B cell (primary cell): ENCODE measurements around the gene STON1. TPM values are rescaled to one million over a fixed set of nuclear protein-coding genes. Genes with fewer than 3 reads are reported as not detected.

ENCODE experiments used
- ATAC-seq: fragments of 200-7000 bp; cut with Tn5 transposase; one replicate; pipeline ENCODE4 v1.10.0; 2021; ENCODE audit warnings: low read depth, mild to moderate bottlenecking, moderate number of reproducible peaks, moderate library complexity
- CTCF ChIA-PET: fragments of 350-600 bp; sonication (Branson Sonifier 250); formaldehyde crosslinking; loops from one replicate; lab custom pipeline; 2021; ENCODE audit warnings: antibody characterized with exemption, inconsistent platforms; lab: Charles Lee
- POLR2A ChIA-PET: fragments of 350-600 bp; sonication (Branson Sonifier 250); formaldehyde crosslinking; loops from one replicate; lab custom pipeline; 2021; ENCODE audit warnings: antibody characterized with exemption; lab: Charles Lee
- DNase-seq: peaks from one replicate; pipeline ENCODE4 v3.0.0; 2013
- H2AFZ ChIP-seq: 2 replicates; pipeline ENCODE4 v1.6.1; 2012; ENCODE audit warnings: mild to moderate bottlenecking, low read depth, low read length; ENCODE audit not compliant: insufficient read depth, poor library complexity, severe bottlenecking
- H3K27ac ChIP-seq, 2 donors: 1 replicate in 1 of 2; 2 replicates in 1 of 2; pipeline ENCODE4 v1.5.1; 2012 to 2013; ENCODE audit warnings: low read length in 2 of 2, mild to moderate bottlenecking in 2 of 2, moderate library complexity in 1 of 2
- H3K27me3 ChIP-seq, 4 experiments: fragments of 200-600 bp in 1 of 4; sonication (generic) in 1 of 4; replicated peaks in 1 of 4; 1 replicate in 2 of 4; 2 replicates in 2 of 4; pipeline versions ENCODE4 v1.6.1 to v1.7.0; 2013 to 2016; ENCODE audit warnings: low read length in 3 of 4, mild to moderate bottlenecking in 2 of 4, mixed read lengths in 1 of 4, moderate library complexity in 1 of 4; ENCODE audit not compliant: insufficient read depth in 4 of 4, control insufficient read depth in 3 of 4; ENCODE audit errors: control extremely low read depth in 1 of 4
- H3K36me3 ChIP-seq, 2 experiments: replicated peaks in 1 of 2; 1 replicate in 1 of 2; 2 replicates in 1 of 2; pipeline versions ENCODE4 v1.6.1 to v1.7.1; 2013; ENCODE audit warnings: low read length in 1 of 2; ENCODE audit not compliant: insufficient read depth in 2 of 2, control insufficient read depth in 1 of 2; ENCODE audit errors: control extremely low read depth in 1 of 2, extremely low read depth in 1 of 2
- H3K4me1 ChIP-seq, 2 donors: fragments of 200-600 bp in 1 of 2; sonication (generic) in 1 of 2; 1 replicate in 1 of 2; 2 replicates in 1 of 2; pipeline versions ENCODE4 v1.5.1 to v1.6.1; 2013 to 2017; ENCODE audit warnings: low read length in 2 of 2; ENCODE audit not compliant: control insufficient read depth in 2 of 2, insufficient read depth in 2 of 2
- H3K4me2 ChIP-seq: replicated peaks from 2 replicates; pipeline ENCODE3; 2012; ENCODE audit warnings: mild to moderate bottlenecking, low read depth, low read length; ENCODE audit not compliant: poor library complexity, severe bottlenecking
- H3K4me3 ChIP-seq, 5 experiments: fragments of 200-600 bp in 1 of 5; sonication (generic) in 1 of 5; 1 replicate in 3 of 5; 2 replicates in 2 of 5; pipeline versions ENCODE4 v1.5.1 to v1.7.0; 2011 to 2016; ENCODE audit warnings: low read length in 4 of 5, mild to moderate bottlenecking in 4 of 5, low read depth in 2 of 5, control low read depth in 1 of 5, moderate library complexity in 1 of 5; ENCODE audit not compliant: insufficient read depth in 1 of 5; ENCODE audit errors: control extremely low read depth in 1 of 5, extremely low read depth in 1 of 5
- H3K79me2 ChIP-seq: fragments of 200-600 bp; sonication (generic); one replicate; pipeline ENCODE4 v1.6.0; 2016; ENCODE audit warnings: low read length; ENCODE audit not compliant: control insufficient read depth, insufficient read depth
- H3K9ac ChIP-seq: fragments of 200-600 bp; sonication (generic); 2 replicates; pipeline ENCODE4 v1.6.1; 2017; ENCODE audit warnings: mild to moderate bottlenecking, low read length, moderate library complexity
- H3K9me3 ChIP-seq, 3 donors: one replicate each; pipeline versions ENCODE4 v1.6.1 to v1.7.1; 2013; ENCODE audit warnings: low read length in 2 of 3; ENCODE audit not compliant: control insufficient read depth in 2 of 3, insufficient read depth in 1 of 3; ENCODE audit errors: control extremely low read depth in 1 of 3
- H4K20me1 ChIP-seq: 2 replicates; pipeline ENCODE4 v1.6.0; 2012; ENCODE audit warnings: mild to moderate bottlenecking, low read length; ENCODE audit not compliant: insufficient read depth, control insufficient read depth, poor library complexity, severe bottlenecking
- H3K27ac Mint-ChIP-seq: one replicate; pipeline ENCODE4 v1.8.0; 2021; ENCODE audit warnings: mixed read lengths
- H3K27me3 Mint-ChIP-seq: one replicate; pipeline ENCODE4 v1.8.0; 2021; ENCODE audit warnings: mixed read lengths
- H3K4me1 Mint-ChIP-seq: one replicate; pipeline ENCODE4 v1.8.0; 2021; ENCODE audit warnings: mixed read lengths
- H3K4me3 Mint-ChIP-seq: one replicate; pipeline ENCODE4 v1.8.0; 2021; ENCODE audit warnings: mixed read lengths
- H3K9me3 Mint-ChIP-seq: one replicate; pipeline ENCODE4 v1.8.0; 2022; ENCODE audit warnings: mixed read lengths; ENCODE audit not compliant: insufficient read depth
- EZH2 ChIP-seq: IDR thresholded peaks from 2 replicates; pipeline ENCODE4 v1.6.1; 2012; ENCODE audit warnings: borderline replicate concordance, low read depth, mild to moderate bottlenecking, moderate library complexity, low read length; ENCODE audit not compliant: insufficient read depth, poor library complexity, severe bottlenecking
- WGBS: methylation state at CpG from one replicate; pipeline ENCODE4 v1.1.5; 2013; ENCODE audit warnings: missing lambda C conversion rate; ENCODE audit not compliant: insufficient coverage; 5-methylcytosine and 5-hydroxymethylcytosine counted together
- intact Hi-C: fragments of 100-400 bp; cut with micrococcal nuclease; formaldehyde crosslinking; loops from one replicate; pipeline ENCODE4 v1.10.0; 2022
- polyA minus RNA-seq: library from RNA; depleted of rRNA, polyadenylated mRNA; stranded (reverse); fragments of >200 nt; gene quantifications from 2 replicates; pipeline ENCODE4 v1.2.3, GENCODE V29; 2012
- polyA plus RNA-seq: library from polyadenylated mRNA; depleted of rRNA; stranded (reverse); fragments of >200 nt; gene quantifications from 2 replicates; pipeline ENCODE4 v1.2.3, GENCODE V29; 2012
- total RNA-seq, 2 donors: library from RNA; stranded (reverse); fragments of 120-200 nt in 1 of 2; gene quantifications; 1 replicate in 1 of 2; 2 replicates in 1 of 2; pipeline versions ENCODE4 v1.2.3 to v1.2.4, GENCODE V29; 2013 to 2022
- TF ChIP-seq, protein P1 (sequence below): fragments of 200-600 bp; IDR thresholded peaks from one replicate; pipeline ENCODE4 v1.8.0; 2022; ENCODE audit warnings: antibody characterized with exemption, mild to moderate bottlenecking

STON1 gene
- 2.0 and 2.9 TPM in 2 replicates for total RNA-seq
- total RNA-seq (2013), result 1.1 TPM
- polyA plus RNA-seq, result 0.46 and 0.94 TPM in 2 replicates
- 0.69 and 1.00 TPM in 2 replicates for polyA minus RNA-seq

GRCh38 chr2:48530033-48530811, at the start of gene STON1:
STON1 (plus strand) TSS chr2:48530154; CDS start chr2:48580634, 50,480 bp downstream.
- peak within 1 kb of the TSS; percentile 72 for H2AFZ ChIP-seq
- peak within 1 kb of the TSS; percentile 87 for H3K4me3 Mint-ChIP-seq
- ATAC-seq, result peak; percentile 66
- TF ChIP-seq EZH2, result no peak
- TF ChIP-seq, protein P1, sequence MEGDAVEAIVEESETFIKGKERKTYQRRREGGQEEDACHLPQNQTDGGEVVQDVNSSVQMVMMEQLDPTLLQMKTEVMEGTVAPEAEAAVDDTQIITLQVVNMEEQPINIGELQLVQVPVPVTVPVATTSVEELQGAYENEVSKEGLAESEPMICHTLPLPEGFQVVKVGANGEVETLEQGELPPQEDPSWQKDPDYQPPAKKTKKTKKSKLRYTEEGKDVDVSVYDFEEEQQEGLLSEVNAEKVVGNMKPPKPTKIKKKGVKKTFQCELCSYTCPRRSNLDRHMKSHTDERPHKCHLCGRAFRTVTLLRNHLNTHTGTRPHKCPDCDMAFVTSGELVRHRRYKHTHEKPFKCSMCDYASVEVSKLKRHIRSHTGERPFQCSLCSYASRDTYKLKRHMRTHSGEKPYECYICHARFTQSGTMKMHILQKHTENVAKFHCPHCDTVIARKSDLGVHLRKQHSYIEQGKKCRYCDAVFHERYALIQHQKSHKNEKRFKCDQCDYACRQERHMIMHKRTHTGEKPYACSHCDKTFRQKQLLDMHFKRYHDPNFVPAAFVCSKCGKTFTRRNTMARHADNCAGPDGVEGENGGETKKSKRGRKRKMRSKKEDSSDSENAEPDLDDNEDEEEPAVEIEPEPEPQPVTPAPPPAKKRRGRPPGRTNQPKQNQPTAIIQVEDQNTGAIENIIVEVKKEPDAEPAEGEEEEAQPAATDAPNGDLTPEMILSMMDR, result no peak
- peaks cover 0 to 5% of the 10 kb centered on the region in 2 experiments for H3K36me3 ChIP-seq
- intact Hi-C loops, result no loop called here
- no peak within 1 kb of the TSS for H3K27ac Mint-ChIP-seq
- peak within 1 kb of the TSS; percentile 91 for H3K4me2 ChIP-seq
- no peaks in the 10 kb centered on the region for H3K9me3 ChIP-seq
- ChIA-PET CTCF (no interaction called here), POLR2A (no interaction called here)
- H3K9ac ChIP-seq, result peak within 1 kb of the TSS; percentile 63
- H3K4me1 Mint-ChIP-seq, result peaks cover 19% of the 10 kb centered on the region
- no peaks in the 10 kb centered on the region for H3K79me2 ChIP-seq
- no peaks in the 10 kb centered on the region for H4K20me1 ChIP-seq
- H3K27me3 Mint-ChIP-seq, result no peaks in the 10 kb centered on the region
- no peak within 1 kb of the TSS for H3K27ac ChIP-seq
- H3K27me3 ChIP-seq, result peaks cover 0 to 11% (median 3%) of the 10 kb centered on the region in 4 experiments
- H3K9me3 Mint-ChIP-seq, result no peaks in the 10 kb centered on the region
- peak; percentile 30 for DNase-seq
- peaks cover 12 to 15% of the 10 kb centered on the region in 2 donors for H3K4me1 ChIP-seq
- peak within 1 kb of the TSS in 4 of 5 experiments; percentile 35 to 65 (median 47) for H3K4me3 ChIP-seq
- WGBS, result 4% methylated on average over 49 of the region's 62 CpGs

- no peaks in the 10 kb centered on the region for H3K4me1 Mint-ChIP-seq
- Histone ChIP-seq H3K36me3 (peaks cover 11 to 47% of the 10 kb centered on the region in 2 experiments), H3K4me2 (no peak overlapping the region), H3K9ac (no peak overlapping the region), H3K27me3 (no peaks in the 10 kb centered on the region), H2AFZ (no peak overlapping the region), H3K27ac (no peak overlapping the region), H3K4me3 (no peak overlapping the region), H3K9me3 (no peaks in the 10 kb centered on the region), H3K79me2 (peaks cover 3% of the 10 kb centered on the region), H4K20me1 (no peaks in the 10 kb centered on the region), H3K4me1 (no peaks in the 10 kb centered on the region)
- no peak for DNase-seq
- no peak overlapping the region for H3K27ac Mint-ChIP-seq
- H3K9me3 Mint-ChIP-seq, result no peaks in the 10 kb centered on the region
- intact Hi-C loops, result no loop called here
- TF ChIP-seq, protein P1, result no peak
- WGBS, result 100% methylated on average over 1 of the region's 3 CpGs
- no peak overlapping the region for H3K4me3 Mint-ChIP-seq
- ChIA-PET POLR2A (no interaction called here), CTCF (no interaction called here)
- no peaks in the 10 kb centered on the region for H3K27me3 Mint-ChIP-seq
- ATAC-seq, result no peak
Observed at GRCh38 chr2:48480526-48480925, 49.4 kb upstream of the STON1 start.
